HG02884 (cell line): ENCODE results near the gene PITPNM3.

Experiments used
- ATAC-seq: cut with Tn5 transposase; IDR thresholded peaks from one replicate; pipeline ENCODE4 v1.9.1; 2021; ENCODE audit warnings: mild to moderate bottlenecking, moderate library complexity; ENCODE audit not compliant: unreplicated experiment

The PITPNM3 gene

GRCh38 chr17:6446516-6447100 is 109.7 kb downstream of the PITPNM3 start:
- ATAC-seq = no peak

GRCh38 chr17:6444571-6445335 is 111.6 kb downstream of the PITPNM3 start:
- no peak for ATAC-seq

GRCh38 chr17:6443692-6444570 is 112.4 kb downstream of the PITPNM3 start, which contains the start of gene PIMREG:
PIMREG (plus strand) TSS chr17:6444455; CDS start chr17:6445111, 656 bp downstream.
- ATAC-seq = peak; percentile 89

- no peak for ATAC-seq
Observed at GRCh38 chr17:6442775-6443174, 113.6 kb downstream of the PITPNM3 start.

GRCh38 chr17:6439951-6440350 is 116.4 kb downstream of the PITPNM3 start:
- no peak for ATAC-seq

GRCh38 chr17:6437956-6438355 is 118.4 kb downstream of the PITPNM3 start:
- ATAC-seq = no peak

- no peak for ATAC-seq
Observed at GRCh38 chr17:6437466-6437865, 118.9 kb downstream of the PITPNM3 start.

- ATAC-seq = no peak
Observed at GRCh38 chr17:6435968-6436367, 120.4 kb downstream of the PITPNM3 start.

- no peak for ATAC-seq
Observed at GRCh38 chr17:6435051-6435450, 121.3 kb downstream of the PITPNM3 start, which contains the start of gene AIPL1. AIPL1 (minus strand) TSS chr17:6435121; CDS start chr17:6435104, 17 bp downstream.

- no peak for ATAC-seq
Observed at GRCh38 chr17:6430769-6431168, 125.6 kb downstream of the PITPNM3 start.

- no peak for ATAC-seq
Observed at GRCh38 chr17:6429266-6429665, 127.1 kb downstream of the PITPNM3 start.

GRCh38 chr17:6428207-6428965 is 128.0 kb downstream of the PITPNM3 start:
- no peak for ATAC-seq

GRCh38 chr17:6427279-6427781 is 129.0 kb downstream of the PITPNM3 start:
- ATAC-seq = no peak

- no peak for ATAC-seq
Observed at GRCh38 chr17:6426356-6427101, 129.8 kb downstream of the PITPNM3 start.

- ATAC-seq = no peak
Observed at GRCh38 chr17:6425407-6425806, 130.9 kb downstream of the PITPNM3 start.

- ATAC-seq = no peak
Observed at GRCh38 chr17:6423931-6424330, 132.4 kb downstream of the PITPNM3 start.

- no peak for ATAC-seq
Observed at GRCh38 chr17:6422654-6423241, 133.6 kb downstream of the PITPNM3 start.

- no peak for ATAC-seq
Observed at GRCh38 chr17:6421700-6422604, 134.4 kb downstream of the PITPNM3 start.
